Panc1 (cell line): ENCODE measurements around the gene POFUT2.

Experiments
- CTCF ChIP-seq: fragments of 450-650 bp; IDR thresholded peaks from 2 replicates; pipeline ENCODE4 v1.5.1; 2017; ENCODE audit warnings: mild to moderate bottlenecking
- POLR2AphosphoS5 ChIP-seq: IDR thresholded peaks from 2 replicates; pipeline ENCODE4 v1.6.1; 2012; ENCODE audit warnings: mild to moderate bottlenecking, low read depth, low read length, moderate library complexity
- REST ChIP-seq, 2 experiments: IDR thresholded peaks; 2 replicates each; pipeline ENCODE4 v1.6.1; 2011 to 2012; ENCODE audit warnings: low read depth in 2 of 2, control low read depth in 1 of 2, low read length in 1 of 2, mild to moderate bottlenecking in 1 of 2, moderate library complexity in 1 of 2; ENCODE audit not compliant: insufficient read depth in 1 of 2
- SIN3A ChIP-seq: IDR thresholded peaks from 2 replicates; pipeline ENCODE4 v1.6.1; 2012; ENCODE audit warnings: low read depth, mild to moderate bottlenecking, low read length, moderate library complexity, borderline replicate concordance; ENCODE audit not compliant: insufficient read depth

- no peak for TF ChIP-seq CTCF
- TF ChIP-seq REST (IDR thresholded peaks at IDR 0.05; ENCODE audit: insufficient read depth in 1 of 2, low read depth in 2 of 2, low read length in 1 of 2) = no peak
- TF ChIP-seq SIN3A = no peak
- TF ChIP-seq POLR2AphosphoS5 = no peak
These were observed 44.1 kb downstream of the POFUT2 start for GRCh38 chr21:45243603-45244002.
